ENCODE results near the gene PEX26.

DNA sequence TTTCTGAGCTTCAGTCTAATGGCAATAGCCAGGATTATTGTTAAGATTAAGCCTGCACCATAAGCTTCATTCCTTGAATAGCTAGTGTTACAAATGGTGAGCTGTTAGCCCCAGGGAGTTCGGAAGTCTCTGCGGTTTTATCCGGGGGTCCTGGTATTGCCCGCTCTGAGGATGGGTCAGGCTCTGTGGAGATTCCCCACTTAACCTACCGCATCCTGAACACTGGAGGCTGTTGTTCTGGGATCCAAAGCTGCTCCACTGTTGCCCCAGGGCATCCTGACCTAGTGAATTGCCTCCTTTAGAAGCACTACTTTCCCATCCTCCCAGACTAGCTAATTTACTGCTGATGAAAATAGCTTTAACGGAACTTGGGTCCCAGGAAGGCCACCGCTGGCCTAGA, 14.5 kb upstream of the PEX26 start:
- TF ChIP-seq CTCF (IDR thresholded peaks at IDR 0.05) (no peak), SIN3A (IDR thresholded peaks at IDR 0.05; ENCODE audit: borderline replicate concordance, insufficient read depth, low read depth, low read length) (no peak)
